A549 treated with Mapracorat at 1 μM for 4 hours (cell line): ENCODE data around the gene KDSR. TPM values are rescaled to one million over a fixed set of nuclear protein-coding genes. Genes with fewer than 3 reads are reported as not detected.

Experiments
- total RNA-seq: library from RNA; stranded (reverse); fragments of 200-300 nt; extraction: Qiagen RNA extraction; gene quantifications from 5 replicates; pipeline ENCODE4 v1.2.3, GENCODE V29; 2022

KDSR gene, protein sequence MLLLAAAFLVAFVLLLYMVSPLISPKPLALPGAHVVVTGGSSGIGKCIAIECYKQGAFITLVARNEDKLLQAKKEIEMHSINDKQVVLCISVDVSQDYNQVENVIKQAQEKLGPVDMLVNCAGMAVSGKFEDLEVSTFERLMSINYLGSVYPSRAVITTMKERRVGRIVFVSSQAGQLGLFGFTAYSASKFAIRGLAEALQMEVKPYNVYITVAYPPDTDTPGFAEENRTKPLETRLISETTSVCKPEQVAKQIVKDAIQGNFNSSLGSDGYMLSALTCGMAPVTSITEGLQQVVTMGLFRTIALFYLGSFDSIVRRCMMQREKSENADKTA
- 33.5 to 44.2 TPM (median 40.9 TPM) in 5 replicates for total RNA-seq

DNA sequence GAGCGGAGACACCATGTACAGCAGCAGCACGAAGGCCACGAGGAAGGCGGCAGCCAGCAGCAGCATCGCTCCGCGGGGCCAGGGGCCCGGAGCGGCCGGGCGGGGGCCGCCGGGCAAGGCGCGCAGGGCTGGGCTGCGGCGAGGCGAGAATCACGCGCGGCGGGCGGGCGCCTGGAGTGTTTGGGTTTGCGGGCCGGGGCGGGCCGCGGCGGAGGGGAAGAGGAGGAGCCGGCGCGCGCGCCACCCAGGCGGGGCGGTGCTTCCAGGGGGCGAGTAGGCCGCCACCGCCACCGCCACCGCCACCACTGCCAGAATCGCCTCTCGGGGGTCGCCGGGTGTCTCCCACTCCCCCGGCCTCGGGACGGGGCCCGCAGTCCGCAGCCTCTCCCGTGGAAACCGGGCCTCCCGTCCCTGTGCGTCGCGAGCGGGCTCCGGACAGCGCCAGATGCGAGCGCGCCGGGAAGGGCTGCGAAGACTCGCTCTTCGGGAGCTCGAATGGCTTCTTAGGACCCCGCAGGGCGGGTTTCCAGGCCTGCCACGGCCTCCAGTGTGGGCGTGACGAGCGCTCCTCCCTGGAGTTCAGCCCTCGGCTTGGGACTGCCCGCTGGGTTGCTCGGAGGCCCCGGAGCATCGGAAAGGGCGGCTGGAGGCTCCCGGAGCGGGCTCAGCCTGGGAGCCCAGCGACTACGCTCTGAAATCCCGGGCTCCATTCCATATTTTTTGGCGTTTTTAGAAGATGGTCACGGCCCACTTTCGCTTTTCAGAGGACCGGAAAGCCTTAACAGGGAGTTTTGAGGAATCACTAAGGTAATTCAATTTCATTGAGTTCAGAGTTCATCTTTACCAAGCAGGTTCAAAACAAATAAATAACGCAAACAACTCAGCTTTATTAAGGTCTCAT lies at the start of gene KDSR:
Gene KDSR (minus strand): TSS at position 154 of the 901 bp plus-strand sequence. CDS start 88 bp downstream, at position 66.

DNA sequence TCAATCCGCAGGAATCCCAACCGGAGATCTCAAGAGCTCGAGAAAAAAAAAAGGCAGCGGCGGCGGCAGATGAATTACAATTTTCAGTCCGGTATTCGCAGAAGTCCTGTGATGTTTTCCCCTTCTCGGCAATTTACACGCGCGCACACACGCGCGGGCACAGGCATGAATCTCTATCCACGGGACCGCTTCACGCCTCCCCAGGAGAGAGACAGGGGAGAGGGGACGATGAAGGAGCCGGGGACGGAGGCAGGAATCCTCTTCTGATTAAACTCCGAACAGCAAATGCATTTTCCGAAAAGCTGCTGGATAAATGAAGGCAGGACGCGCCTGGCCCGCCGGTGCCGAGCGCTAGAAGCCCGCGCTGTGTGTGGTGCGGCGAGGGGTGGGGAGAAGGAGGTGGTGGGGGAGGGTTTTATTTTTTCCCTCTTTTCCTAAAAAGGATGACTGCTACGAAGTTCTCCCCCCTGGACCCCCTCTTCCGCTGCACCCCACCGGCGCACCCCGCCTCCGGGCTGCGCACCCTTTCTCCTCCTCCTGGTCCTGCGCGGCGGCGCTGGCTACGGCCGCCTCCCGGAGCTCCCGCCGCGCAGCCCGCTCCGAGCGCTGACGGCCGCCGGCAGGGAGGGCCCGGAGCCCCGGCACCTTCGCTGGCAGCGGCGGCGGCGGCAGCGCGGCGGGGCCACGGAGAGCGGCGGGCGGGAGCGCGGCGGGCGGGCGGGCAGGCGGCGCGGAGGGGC lies 47.5 kb downstream of the KDSR start, which contains the start of gene BCL2:
Gene BCL2 (minus strand): TSS at position 387 of the 740 bp plus-strand sequence.

Other genes with a start within 250 kb of the KDSR start
- gene BCL2, start 47.4 kb downstream of the KDSR start, total RNA-seq, result 0.38 to 0.67 TPM (median 0.53 TPM) in 5 replicates
- 18.2 to 22.1 TPM (median 21.7 TPM) in 5 replicates for gene VPS4B, start 55.3 kb upstream of the KDSR start, total RNA-seq
- gene SERPINB5, start 109.8 kb upstream of the KDSR start, total RNA-seq, result 0.11 to 0.24 TPM (median 0.13 TPM) in 3 of 5 replicates, not detected in the others
- gene SERPINB12, start 175.2 kb upstream of the KDSR start, total RNA-seq, result not detected in 5 replicates
- gene SERPINB13, start 220.1 kb upstream of the KDSR start, total RNA-seq, result not detected in 5 replicates